Measurements from ENCODE around the gene TSPOAP1. TPM values are rescaled to one million over a fixed set of nuclear protein-coding genes. Genes with fewer than 3 reads are reported as not detected.

The TSPOAP1 gene
- total RNA-seq, 2 donors from 2014 or later, result 3.7 to 5.4 TPM

DNA sequence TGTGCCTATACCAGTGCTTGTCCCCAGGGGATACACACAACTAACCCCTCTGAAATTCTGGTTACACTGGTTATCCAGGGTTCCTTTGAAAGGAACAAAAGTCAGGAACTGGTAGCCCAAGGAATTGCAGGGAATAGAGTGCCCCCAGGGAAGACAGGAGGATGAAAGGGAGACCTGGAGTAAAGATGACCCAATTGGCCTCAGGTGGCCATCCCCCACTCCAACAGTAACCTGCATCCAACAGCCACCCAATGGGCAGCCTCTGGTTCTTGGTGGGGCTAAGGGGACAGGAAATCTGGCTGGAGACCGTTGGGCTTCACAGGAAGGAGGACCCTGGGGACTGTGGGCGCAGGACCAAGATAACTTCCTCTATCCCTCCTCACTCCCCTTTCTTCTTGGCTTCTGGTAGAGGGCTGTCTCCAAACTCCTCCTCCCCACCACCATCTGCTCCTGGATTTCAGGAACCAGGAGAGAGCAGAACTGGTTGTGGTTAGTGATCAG, 47.0 kb downstream of the TSPOAP1 start:
- Histone ChIP-seq H3K27ac (no peak overlapping the region), H3K27me3 (peaks cover 5% of the 10 kb centered on the region), H3K9ac (ENCODE audit: low read depth in 2 of 2, low read length in 2 of 2) (no peak overlapping the region), H3K4me1 (no peaks in the 10 kb centered on the region), H3K36me3 (no peaks in the 10 kb centered on the region), H3K9me3 (no peaks in the 10 kb centered on the region), H3K4me3 (no peak overlapping the region)
- no peak for DNase-seq
- intact Hi-C loops (cut with DNase I), result no loop called here
- TF ChIP-seq, protein P1, sequence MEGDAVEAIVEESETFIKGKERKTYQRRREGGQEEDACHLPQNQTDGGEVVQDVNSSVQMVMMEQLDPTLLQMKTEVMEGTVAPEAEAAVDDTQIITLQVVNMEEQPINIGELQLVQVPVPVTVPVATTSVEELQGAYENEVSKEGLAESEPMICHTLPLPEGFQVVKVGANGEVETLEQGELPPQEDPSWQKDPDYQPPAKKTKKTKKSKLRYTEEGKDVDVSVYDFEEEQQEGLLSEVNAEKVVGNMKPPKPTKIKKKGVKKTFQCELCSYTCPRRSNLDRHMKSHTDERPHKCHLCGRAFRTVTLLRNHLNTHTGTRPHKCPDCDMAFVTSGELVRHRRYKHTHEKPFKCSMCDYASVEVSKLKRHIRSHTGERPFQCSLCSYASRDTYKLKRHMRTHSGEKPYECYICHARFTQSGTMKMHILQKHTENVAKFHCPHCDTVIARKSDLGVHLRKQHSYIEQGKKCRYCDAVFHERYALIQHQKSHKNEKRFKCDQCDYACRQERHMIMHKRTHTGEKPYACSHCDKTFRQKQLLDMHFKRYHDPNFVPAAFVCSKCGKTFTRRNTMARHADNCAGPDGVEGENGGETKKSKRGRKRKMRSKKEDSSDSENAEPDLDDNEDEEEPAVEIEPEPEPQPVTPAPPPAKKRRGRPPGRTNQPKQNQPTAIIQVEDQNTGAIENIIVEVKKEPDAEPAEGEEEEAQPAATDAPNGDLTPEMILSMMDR (IDR thresholded peaks at IDR 0.05), result no peak

- no peaks in the 10 kb centered on the region for H3K9me3 ChIP-seq
- H3K27ac ChIP-seq, result no peak within 1 kb of the TSS
- no peak within 1 kb of the TSS for H3K4me3 ChIP-seq
- H3K4me1 ChIP-seq, result no peaks in the 10 kb centered on the region
- DNase-seq, result no peak
- intact Hi-C loops (cut with DNase I), result no loop called here
- peaks cover 5% of the 10 kb centered on the region for H3K27me3 ChIP-seq
- H3K36me3 ChIP-seq, result no peaks in the 10 kb centered on the region
- no peak within 1 kb of the TSS for H3K9ac ChIP-seq (ENCODE audit: low read depth in 2 of 2, low read length in 2 of 2)
- TF ChIP-seq, protein P1 (IDR thresholded peaks at IDR 0.05), result no peak
Observed at GRCh38 chr17:58280480-58281217, 47.9 kb downstream of the TSPOAP1 start, which contains the start of gene MPO. Gene MPO (minus strand): TSS chr17:58280935. CDS start chr17:58280758, 177 bp downstream.

DNA sequence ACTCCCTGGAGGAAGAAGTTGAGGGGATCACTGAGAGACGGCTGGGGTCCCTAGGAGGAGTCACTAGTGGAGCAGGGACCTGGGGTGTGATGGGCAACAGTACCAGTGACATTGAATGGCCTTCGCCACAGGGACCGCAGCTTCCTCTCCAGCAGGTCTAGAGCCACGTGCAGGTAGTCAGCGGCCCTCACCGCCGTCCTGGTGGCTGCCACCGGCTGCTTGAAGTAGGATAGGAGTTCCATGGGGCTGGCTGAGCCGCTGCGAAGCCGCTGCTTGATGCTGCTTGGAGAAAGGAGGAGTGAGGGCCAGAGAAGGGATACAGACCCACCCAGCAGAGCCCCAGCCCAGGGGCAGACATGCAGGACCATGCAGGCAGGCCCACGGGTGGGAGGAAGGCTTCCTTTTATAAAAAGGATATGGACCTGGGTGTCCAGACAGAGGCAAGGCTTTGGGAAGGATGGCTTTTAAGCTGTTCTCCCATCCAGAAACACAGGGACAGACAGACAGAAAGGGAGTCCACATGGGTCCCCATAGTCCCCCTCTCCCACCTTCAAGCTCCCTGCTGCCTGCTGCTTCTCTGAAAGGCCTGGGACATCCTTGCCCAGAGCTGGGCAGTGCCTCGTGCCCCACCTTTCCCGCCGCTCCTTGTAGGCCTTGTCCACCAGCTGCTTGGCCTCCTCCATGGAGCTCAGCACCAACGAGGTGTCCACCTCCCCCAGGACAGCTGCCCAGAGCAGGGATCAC, 48.7 kb downstream of the TSPOAP1 start:
- Histone ChIP-seq H3K9ac (ENCODE audit: low read depth in 2 of 2, low read length in 2 of 2) (no peak overlapping the region), H3K4me3 (no peak overlapping the region), H3K27ac (no peak overlapping the region), H3K36me3 (no peaks in the 10 kb centered on the region), H3K9me3 (no peaks in the 10 kb centered on the region), H3K4me1 (no peaks in the 10 kb centered on the region), H3K27me3 (peaks cover 5% of the 10 kb centered on the region)
- no peak for DNase-seq
- TF ChIP-seq, protein P1 (IDR thresholded peaks at IDR 0.05), result no peak
- intact Hi-C loops (cut with DNase I), result no loop called here

GRCh38 chr17:58279016-58279711, 49.4 kb downstream of the TSPOAP1 start:
- Histone ChIP-seq H3K4me3 (peak overlapping the region; percentile 7), H3K27ac (no peak overlapping the region), H3K9me3 (no peaks in the 10 kb centered on the region), H3K4me1 (no peaks in the 10 kb centered on the region), H3K36me3 (no peaks in the 10 kb centered on the region), H3K9ac (ENCODE audit: low read depth in 2 of 2, low read length in 2 of 2) (no peak overlapping the region), H3K27me3 (peaks cover 5% of the 10 kb centered on the region)
- intact Hi-C loops (cut with DNase I), result no loop called here
- TF ChIP-seq, protein P1 (IDR thresholded peaks at IDR 0.05), result no peak
- no peak for DNase-seq

DNA sequence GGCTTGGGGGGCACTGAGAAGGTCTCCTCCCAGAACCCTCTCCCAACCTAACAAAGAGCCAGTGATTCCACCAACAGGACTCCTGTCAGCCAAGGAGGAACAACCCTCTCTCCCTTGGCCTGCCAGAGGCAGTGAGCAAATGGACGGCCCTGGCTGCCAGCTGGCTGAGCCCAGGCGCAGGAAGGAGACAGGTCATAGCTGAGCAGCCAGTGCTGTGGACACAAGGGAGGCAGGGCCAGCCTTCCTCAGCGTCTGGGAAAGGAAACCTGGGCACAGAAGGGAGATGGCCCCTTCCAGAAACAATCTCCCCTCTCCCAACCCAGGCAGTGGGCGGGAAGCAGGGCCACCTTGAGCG, 50.0 kb downstream of the TSPOAP1 start:
- TF ChIP-seq, protein P1 (IDR thresholded peaks at IDR 0.05), result no peak
- DNase-seq, result no peak
- H3K4me3 ChIP-seq, result no peak overlapping the region
- H3K27me3 ChIP-seq, result peaks cover 5% of the 10 kb centered on the region
- H3K9me3 ChIP-seq, result no peaks in the 10 kb centered on the region
- no peaks in the 10 kb centered on the region for H3K36me3 ChIP-seq
- H3K4me1 ChIP-seq, result no peaks in the 10 kb centered on the region
- intact Hi-C loops (cut with DNase I), result no loop called here
- no peak overlapping the region for H3K9ac ChIP-seq (ENCODE audit: low read depth in 2 of 2, low read length in 2 of 2)
- H3K27ac ChIP-seq, result no peak overlapping the region
